ENCODE measurements around the gene SESN2.
A peak's percentile ranks its signal among the peaks of the same experiment; 100 is the strongest.
"Not testable (repeated sequence)": the region's sequence is repeated elsewhere in the genome, so short reads cannot be mapped to it uniquely, and the experiment has no call there.

The SESN2 gene

DNA sequence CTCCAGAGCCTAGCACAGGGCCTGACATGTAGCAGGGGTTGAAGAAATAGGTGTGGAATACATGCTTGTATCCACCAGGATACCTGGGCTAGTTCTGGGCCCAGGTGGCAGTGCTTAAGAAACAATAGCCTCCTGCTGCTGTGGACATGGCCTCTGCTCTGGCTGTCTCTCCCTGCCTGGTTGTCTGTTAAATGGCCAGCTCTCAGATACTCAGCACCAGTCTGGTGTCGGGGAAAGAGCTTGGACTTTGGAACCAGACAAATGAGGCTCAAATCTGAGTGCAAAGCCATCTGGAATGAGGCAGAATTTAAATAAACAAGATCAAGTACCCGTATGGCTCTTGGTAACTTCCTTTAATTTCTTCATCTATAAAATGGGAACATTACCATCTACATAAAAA is 31.5 kb downstream of the SESN2 start:
- no peak for DNase-seq

- DNase-seq = no peak
Observed at GRCh38 chr1:28291711-28292110, 32.4 kb downstream of the SESN2 start.

GRCh38 chr1:28295936-28296335 is 36.6 kb downstream of the SESN2 start:
- no peak for DNase-seq

GRCh38 chr1:28296401-28297261 is 37.3 kb downstream of the SESN2 start:
- no peak for DNase-seq

DNA sequence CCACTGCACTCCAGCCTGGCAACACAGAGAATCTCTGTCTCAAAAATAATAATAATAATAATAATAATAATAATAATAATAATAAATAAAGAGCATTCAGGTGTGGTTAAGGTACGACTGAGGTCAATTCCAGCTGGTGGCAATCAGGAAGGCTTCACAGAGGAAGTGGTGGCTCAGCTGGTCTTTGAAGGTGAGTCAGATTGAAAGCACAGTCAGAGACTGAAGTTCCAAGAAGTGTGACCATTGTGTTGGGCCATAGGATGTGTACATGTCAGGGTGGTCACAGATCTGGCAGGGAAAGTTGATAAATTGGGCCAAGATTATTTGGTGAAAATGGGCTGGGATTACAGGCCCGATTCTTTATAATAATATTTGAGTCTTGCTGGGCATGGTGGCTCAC is 38.5 kb downstream of the SESN2 start:
- DNase-seq = peak in 1 of 5 experiments; percentile 39

- DNase-seq = no peak
Observed at GRCh38 chr1:28298438-28298837, 39.1 kb downstream of the SESN2 start.

GRCh38 chr1:28301368-28302174 is 42.3 kb downstream of the SESN2 start:
- no peak for DNase-seq

- no peak for DNase-seq
Observed at GRCh38 chr1:28302247-28302646, 42.9 kb downstream of the SESN2 start.

DNA sequence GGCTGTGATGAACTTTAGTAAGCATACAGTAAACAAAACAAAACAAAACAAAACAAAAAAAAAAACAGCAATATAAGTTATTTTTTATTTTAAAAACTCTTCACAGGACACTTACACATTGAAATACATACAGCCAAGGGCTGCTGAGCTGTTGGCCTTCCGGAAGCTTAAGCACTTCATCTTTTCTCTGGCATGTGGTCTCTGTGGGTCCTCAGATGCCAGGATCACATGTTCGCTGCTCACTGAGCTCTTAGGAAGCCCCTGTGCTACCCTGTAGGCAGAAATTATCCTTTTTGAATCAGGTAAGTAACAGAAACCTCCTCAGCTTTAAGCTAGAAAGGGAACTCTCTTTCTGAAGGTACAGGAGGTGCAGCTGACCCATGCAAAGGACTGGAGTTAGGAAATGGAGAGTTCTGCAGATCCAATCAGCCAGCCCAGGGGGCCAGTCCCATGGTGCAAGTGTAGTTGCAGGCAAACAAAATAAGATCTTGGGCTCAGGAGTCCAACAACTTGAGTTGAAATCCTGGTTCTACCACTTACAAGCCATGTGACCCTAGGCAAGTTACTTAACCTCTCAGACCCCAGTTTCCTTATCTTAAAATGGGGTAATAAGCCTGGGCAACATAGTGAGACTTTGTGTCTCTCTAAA is 47.1 kb downstream of the SESN2 start:
- no peak for DNase-seq

GRCh38 chr1:28308750-28309149 is 49.4 kb downstream of the SESN2 start:
- DNase-seq = no peak

DNA sequence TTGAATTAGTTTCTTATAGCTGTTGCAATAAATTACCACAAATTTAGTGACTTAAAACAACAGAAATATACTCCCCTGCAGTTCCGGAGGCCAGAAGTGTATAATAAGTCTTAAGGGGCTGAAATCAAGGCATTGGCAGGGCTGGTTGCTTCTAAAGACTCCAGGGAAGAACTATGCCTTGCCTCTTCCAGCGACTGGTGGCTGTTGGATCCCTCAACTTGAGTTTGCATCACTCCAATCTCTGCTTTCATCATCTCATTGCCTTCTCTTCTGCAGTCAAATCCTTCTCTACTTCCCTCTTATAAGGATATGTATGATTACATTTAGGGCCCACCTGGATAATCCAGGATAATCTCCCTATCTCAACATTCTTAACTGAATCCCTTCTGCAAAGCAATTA is 50.4 kb downstream of the SESN2 start:
- DNase-seq = no peak

DNA sequence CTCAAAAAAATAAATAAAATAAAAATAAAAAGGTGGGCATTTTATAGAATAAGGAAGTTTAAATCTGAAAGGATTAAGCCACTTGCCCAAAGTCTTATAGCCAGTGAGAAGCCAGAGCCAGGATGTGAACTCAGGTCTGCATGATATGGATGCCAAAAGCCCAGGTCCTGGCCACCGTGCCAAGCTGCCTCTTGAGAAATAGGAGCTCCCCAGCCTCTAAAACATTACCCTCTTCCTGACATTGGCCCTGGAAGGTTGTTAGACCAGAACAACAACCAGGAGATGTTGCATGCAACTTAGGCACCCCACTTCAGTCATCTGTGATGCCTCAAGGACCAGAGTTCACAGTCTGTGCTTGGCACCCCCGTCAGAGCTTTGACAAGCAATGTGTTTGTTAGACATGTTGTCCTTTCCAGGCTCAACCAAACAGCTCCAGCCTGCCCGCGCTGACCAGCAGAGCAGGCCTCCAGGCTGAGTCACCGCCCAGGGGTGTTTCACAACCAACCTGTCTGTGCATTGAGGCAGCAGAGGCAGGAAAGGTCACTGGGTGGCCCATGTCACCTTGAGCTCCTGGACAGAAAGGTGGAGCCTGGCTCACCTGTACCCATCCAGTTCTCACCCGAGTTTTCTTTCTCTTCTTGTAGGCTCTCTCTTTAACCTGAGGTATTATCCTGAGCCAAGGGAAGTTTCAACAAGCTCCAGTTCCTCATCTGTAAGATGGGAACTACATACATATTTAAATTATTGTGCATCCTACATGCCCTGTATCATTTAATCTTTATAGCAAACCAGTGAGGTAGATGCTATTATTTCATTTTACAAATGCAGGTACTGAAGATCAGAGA is 54.6 kb downstream of the SESN2 start:
- DNase-seq = no peak

DNA sequence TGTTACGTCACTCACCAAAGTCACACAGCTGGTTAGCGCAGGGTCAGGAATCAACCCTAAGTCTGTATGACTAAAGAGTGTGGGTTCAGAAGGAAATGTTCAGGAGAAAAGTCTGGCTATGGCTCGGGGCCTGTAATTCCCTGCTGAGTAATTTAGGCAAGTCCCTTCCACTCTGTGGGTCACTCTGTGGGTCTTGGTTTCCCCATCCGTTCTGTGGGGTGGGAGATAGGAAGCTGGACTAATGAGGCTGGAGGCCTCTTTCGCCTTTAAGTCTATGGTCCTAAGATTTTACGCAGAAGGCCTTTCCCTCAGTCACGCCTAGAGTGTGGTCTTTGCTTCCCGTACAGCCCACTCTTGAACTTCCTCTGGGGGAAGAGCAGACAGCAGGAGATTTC is 55.2 kb downstream of the SESN2 start:
- no peak for DNase-seq

DNA sequence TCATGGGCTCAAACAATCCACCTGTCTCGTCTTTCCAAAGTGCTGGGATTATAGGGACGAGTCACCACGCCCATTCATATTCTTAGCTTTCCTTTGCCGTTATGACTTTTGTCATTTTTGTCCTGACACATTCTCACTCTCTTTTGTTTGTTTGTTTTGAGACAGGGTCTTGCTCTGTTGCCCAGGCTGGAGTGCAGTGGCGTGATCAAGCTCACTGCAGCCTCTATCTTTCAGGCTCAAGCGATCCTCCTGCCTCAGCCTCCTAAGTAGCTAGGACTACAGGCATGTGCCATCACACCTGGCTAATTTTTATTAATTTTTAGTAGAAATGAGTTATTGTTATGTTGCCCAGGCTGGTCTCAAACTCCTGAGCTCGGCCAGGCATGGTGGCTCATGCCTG is 57.7 kb downstream of the SESN2 start:
- DNase-seq = no peak

DNA sequence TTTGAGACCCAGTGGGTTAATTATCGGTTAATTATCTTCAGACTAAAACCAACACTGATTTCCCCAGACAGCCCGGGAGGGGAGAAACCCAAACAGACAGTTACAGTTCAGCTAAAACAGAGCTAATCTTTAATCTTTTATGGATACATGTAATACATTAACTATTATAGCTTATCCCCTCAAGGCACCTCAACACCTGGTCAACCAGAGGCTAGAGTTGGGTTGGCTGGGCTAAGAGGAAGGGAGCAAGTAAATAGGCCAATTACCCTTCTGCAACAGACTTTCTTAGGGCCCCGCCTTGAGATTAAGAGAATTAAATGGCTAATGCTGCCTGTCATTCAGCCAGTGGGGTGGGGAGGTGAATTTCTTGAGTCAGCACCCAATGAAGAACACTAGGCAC is 62.9 kb downstream of the SESN2 start:
- DNase-seq = no peak

DNA sequence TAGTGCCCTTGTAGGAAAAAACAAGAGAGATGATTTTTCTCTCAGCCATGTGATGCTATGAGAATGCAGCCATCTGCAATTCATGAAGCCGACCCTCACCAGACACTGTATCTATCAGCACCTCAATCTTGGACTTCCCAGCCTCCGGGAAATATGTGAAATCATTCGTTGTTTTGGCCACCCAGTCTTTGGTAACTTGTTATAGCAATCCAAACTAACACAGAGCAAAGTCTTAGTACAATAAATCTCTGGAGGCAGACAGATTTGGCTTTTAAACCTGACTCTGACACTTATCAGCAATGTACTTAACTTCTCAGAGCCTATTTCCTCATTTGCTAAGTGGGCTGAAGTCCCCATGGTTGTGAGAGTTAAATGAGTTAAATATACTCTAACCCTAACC is 64.4 kb downstream of the SESN2 start:
- DNase-seq = no peak

DNA sequence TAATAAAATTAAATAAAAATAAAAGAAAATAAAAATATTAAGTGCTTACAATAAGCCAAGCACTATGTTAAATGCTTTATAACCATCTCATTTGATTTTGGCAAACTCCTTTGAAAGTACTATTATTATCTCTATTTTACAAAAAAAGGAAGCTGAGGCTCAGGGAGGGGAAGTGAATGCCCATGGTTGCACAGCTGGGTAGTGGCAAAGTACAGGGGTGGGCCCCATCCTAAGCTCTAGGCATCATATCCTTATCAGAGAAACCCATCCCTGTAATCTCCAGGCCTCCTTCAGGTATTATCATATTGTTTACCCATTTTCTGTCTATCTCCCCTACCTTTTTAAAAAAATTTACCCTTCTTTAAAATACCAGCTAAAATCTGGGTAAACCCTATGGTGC is 67.2 kb downstream of the SESN2 start:
- DNase-seq = no peak

GRCh38 chr1:28326984-28327383 is 67.7 kb downstream of the SESN2 start:
- DNase-seq = no peak

GRCh38 chr1:28327431-28327830 is 68.1 kb downstream of the SESN2 start:
- not testable (repeated sequence) for DNase-seq

- peak in 1 of 5 experiments; percentile 5 for DNase-seq
Observed at GRCh38 chr1:28328228-28328648, 68.9 kb downstream of the SESN2 start.

GRCh38 chr1:28329395-28330153 is 70.3 kb downstream of the SESN2 start:
- DNase-seq = peak in 2 of 5 experiments; percentile 15 to 56
